Stomach smooth muscle (tissue), 2 donors: ENCODE measurements around the gene SHC3.

Experiments used
- H3K27ac ChIP-seq: one replicate; pipeline ENCODE4 v1.7.0; 2013; ENCODE audit warnings: mild to moderate bottlenecking, low read length, inconsistent platforms
- H3K27me3 ChIP-seq, 2 donors: one replicate each; pipeline ENCODE4 v1.7.0; 2013; ENCODE audit warnings: low read length in 2 of 2; ENCODE audit not compliant: insufficient read depth in 2 of 2, control insufficient read depth in 1 of 2
- H3K36me3 ChIP-seq, 2 donors: one replicate each; pipeline ENCODE4 v1.7.0; 2013; ENCODE audit warnings: low read length in 2 of 2; ENCODE audit not compliant: control insufficient read depth in 2 of 2, insufficient read depth in 2 of 2
- H3K4me1 ChIP-seq: one replicate; pipeline ENCODE4 v1.7.0; 2013; ENCODE audit warnings: low read length; ENCODE audit not compliant: control insufficient read depth, insufficient read depth
- H3K4me3 ChIP-seq, 2 donors: one replicate each; pipeline ENCODE4 v1.7.0; 2013; ENCODE audit warnings: low read length in 2 of 2
- H3K9ac ChIP-seq, 2 donors: one replicate each; pipeline ENCODE4 v1.7.0; 2013; ENCODE audit warnings: low read length in 2 of 2, mild to moderate bottlenecking in 1 of 2
- H3K9me3 ChIP-seq, 2 donors: one replicate each; pipeline ENCODE4 v1.7.0; 2013; ENCODE audit warnings: low read length in 2 of 2; ENCODE audit not compliant: control insufficient read depth in 2 of 2
- donor health status: healthy.
- donor health status: Pancreatic carcinoma.

Gene SHC3

DNA sequence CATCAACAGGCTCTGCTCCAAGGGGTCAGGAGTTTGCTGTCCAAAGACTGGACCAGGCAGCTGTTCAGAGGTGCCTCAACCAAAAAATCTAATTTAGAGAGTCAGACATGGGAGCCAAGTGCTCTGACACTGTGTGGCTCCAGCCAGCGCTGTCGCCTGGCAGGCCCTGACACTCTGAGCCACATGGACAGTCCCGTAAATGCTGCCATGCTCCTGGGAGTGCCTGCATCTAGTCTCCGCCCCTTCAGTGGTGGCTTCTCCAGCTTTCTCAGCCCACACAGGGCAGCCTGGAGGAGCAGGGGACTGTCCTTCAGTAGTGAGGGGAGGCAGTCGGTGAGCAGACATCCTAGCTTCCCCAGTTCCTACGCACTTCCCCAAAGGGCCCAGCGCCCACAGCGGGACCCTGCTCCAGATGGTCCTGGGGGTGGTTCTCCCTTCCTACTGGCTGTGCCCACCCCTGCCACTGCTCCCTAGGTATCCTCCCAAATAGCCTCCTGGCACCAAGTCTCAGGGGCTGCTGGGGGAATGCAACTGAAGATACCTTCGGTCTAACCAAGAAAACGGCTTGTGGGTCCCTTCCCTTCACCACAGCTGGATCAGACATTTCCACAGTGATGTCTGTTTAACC, 72.3 kb downstream of the SHC3 start:
- H3K4me3 ChIP-seq = no peak overlapping the region
- H3K9me3 ChIP-seq = no peaks in the 10 kb centered on the region
- H3K36me3 ChIP-seq = no peaks in the 10 kb centered on the region
- no peak overlapping the region for H3K9ac ChIP-seq
- H3K27ac ChIP-seq = no peak overlapping the region
- H3K4me1 ChIP-seq = no peaks in the 10 kb centered on the region
- no peaks in the 10 kb centered on the region for H3K27me3 ChIP-seq

DNA sequence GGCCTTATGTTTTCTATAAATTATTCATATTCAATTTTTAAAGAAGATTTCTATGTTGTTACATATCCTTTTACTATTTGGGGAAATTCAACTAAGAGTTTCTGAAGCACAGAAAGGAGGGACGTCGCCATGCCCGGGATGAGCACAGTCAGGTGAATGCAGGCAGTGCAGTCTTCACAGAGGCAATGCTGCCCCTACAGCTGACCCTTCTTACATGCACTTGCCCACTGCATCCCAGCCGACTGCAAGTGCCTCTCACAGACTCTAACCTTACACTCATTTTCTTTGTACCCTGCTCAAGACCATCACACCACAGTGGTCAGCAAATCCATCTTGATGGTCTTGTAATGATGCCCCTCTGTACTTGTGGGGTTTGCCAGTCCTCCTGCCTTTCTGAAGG, 73.8 kb downstream of the SHC3 start:
- H3K4me3 ChIP-seq = no peak overlapping the region
- H3K9ac ChIP-seq = no peak overlapping the region
- H3K36me3 ChIP-seq = no peaks in the 10 kb centered on the region
- H3K4me1 ChIP-seq = no peaks in the 10 kb centered on the region
- H3K27me3 ChIP-seq = no peaks in the 10 kb centered on the region
- H3K27ac ChIP-seq = no peak overlapping the region
- H3K9me3 ChIP-seq = no peaks in the 10 kb centered on the region

DNA sequence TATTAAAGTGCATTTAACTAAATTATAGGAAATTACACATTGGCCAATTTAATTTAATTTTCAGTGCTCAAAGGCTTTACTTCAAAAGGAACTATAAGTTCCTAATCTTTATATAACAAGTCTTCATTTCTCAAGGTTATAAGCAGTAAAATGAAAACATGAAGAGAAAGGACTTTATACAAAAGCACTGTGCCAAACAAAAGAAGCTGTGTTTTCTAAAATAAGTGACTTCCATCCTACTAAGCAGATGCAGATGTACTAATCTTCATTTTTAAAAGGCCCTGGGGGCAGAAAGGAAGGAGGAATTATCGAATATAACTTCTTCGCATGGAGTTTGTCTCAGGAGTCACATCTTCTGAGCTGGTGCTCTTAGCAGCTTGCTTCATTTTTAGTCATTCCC, 81.4 kb downstream of the SHC3 start:
- no peak overlapping the region for H3K9ac ChIP-seq

DNA sequence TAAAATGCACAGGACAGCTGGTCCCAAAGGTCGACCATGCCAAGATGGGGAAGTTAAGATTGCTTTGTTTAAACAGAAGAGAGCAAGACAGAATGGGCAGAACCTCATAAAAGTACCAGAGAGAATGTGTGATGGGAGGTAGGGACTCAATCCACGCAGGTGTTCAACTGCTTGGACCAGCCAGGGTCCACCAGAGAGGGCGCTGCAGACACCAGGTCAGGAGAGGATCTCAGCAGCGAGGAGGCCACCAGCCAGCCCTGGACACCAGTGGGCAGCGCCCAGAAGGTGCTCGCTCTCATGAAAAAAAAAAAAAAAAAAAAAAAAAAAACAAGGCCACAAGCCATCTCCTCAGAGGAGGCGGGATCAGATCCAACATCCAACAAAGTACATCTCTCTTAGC, 81.8 kb downstream of the SHC3 start:
- Histone ChIP-seq H3K9me3 (no peaks in the 10 kb centered on the region), H3K36me3 (no peaks in the 10 kb centered on the region), H3K27me3 (peaks cover 0 to 2% of the 10 kb centered on the region in 2 donors), H3K27ac (no peak overlapping the region), H3K4me1 (no peaks in the 10 kb centered on the region), H3K9ac (no peak overlapping the region), H3K4me3 (no peak overlapping the region)

More for the DNA sequence above, 81.4 kb downstream of the SHC3 start:
- H3K27me3 ChIP-seq = peaks cover 0 to 2% of the 10 kb centered on the region in 2 donors
- no peaks in the 10 kb centered on the region for H3K4me1 ChIP-seq
- no peak overlapping the region for H3K27ac ChIP-seq
- H3K36me3 ChIP-seq = no peaks in the 10 kb centered on the region
- no peaks in the 10 kb centered on the region for H3K9me3 ChIP-seq
- no peak overlapping the region for H3K4me3 ChIP-seq

DNA sequence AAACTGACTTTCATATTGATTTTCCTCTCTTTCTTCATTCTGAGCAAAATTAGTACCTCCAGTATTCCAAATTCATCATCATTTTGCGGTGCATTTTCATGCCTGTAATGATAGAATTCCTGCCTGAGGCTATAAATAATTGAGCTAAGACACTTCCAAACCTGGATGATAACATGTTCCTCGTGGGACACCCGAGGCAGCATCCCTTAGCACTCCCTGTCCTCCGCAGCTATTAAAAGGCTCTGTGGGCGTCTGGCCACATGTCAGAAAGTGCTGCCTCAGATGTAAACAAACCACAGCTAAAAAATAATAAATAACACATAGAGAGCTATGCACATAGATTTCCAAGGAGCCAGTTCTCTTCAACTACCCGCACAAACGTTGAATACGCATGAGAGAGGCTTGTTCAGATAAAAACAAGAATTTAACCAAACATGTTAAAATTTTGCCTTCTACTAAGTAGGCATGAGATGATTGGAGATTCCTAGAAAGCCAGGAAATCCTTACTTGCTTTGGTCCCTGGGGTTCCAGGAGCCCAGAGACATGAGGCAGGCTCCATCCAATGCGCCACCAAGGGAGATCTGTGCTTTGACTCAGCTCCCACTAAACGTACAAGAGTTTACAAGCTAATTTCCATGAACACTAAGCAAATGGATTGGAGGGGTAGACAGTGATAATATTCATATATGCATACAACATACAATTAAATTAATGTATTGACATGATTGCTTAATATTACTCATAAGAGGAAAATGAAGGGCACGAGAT, 82.7 kb downstream of the SHC3 start:
- Histone ChIP-seq H3K27ac (no peak overlapping the region), H3K27me3 (peaks cover 0 to 2% of the 10 kb centered on the region in 2 donors), H3K9ac (no peak overlapping the region), H3K36me3 (no peaks in the 10 kb centered on the region), H3K9me3 (no peaks in the 10 kb centered on the region), H3K4me1 (no peaks in the 10 kb centered on the region), H3K4me3 (no peak overlapping the region)

DNA sequence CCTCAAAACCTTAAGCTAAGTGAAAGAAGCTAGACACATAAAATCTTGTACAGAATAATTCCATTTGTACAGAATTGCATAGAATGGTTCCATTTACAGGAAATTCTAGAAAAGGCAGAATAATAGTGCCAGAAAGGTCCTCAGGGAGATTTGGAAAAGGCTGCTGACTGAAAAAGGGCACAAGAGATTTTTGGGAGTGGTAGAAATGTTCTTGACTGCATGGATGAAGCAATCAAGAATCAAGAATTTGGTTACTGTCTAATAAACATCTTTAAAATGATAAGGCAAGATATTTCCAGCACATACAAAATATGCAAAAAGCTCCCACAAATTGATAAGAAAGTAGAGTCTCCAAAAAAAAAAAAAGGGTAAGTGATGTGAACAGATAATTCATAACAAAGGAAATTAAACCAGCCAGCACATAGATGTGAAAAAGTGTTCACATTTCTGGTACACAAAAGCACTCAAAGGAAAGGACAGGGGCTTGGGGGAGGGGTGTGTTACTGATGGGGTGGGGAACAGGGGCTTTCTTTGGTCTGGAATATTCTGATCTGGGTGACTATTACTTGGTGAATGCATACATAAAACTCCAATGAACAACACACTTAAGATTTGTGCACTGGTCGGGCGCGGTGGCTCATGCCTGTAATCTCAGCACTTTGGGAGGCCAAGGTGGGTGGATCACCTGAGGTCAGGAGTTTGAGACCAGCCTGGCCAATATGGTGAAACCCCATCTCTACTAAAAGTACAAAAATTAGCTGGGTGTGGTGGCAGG, 85.2 kb downstream of the SHC3 start:
- Histone ChIP-seq H3K36me3 (no peaks in the 10 kb centered on the region), H3K9me3 (no peaks in the 10 kb centered on the region), H3K9ac (no peak overlapping the region), H3K27me3 (peaks cover 0 to 2% of the 10 kb centered on the region in 2 donors), H3K27ac (no peak overlapping the region), H3K4me3 (no peak overlapping the region), H3K4me1 (no peaks in the 10 kb centered on the region)

DNA sequence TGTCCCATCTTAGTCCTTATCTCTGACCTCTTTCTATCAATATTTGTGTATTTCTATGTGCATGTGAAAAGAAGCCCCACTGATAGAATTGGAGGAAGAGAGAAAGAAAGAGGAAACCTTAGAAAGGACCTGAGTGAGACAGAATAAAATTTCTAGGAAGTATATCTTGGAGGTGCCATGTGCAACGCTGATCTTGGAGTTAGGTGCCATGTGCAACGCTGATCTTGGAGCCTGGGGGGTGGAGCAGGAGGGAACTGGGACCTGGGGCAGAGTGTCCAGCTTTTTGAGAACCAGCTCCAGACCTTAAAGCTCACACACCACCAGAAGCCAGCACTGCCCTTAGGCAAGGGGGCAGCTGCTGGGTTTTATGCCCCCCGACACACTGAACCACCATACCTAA, 89.4 kb downstream of the SHC3 start:
- no peaks in the 10 kb centered on the region for H3K27me3 ChIP-seq
- no peak overlapping the region for H3K4me3 ChIP-seq
- no peak overlapping the region for H3K27ac ChIP-seq
- no peaks in the 10 kb centered on the region for H3K4me1 ChIP-seq
- H3K36me3 ChIP-seq = no peaks in the 10 kb centered on the region
- H3K9me3 ChIP-seq = no peaks in the 10 kb centered on the region
- H3K9ac ChIP-seq = no peak overlapping the region

DNA sequence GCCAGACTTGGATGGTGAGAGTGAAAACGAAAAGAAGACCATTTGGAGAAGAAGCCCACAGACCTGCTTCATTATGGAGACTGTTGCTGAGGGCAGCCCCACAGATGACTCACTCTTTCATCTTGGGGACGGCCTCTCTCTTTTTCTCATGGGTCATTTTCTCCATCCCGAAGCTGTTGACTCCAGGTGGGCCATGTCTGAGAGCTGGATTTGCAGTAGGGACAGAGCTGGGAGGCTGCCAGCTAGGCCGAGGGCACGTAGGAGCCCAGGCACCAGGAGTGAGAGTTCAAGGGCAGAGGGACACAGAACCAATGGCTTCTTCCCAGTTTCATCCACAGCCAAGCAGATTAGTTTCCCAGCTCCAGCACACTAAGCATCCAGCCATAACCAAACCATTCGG, 95.0 kb downstream of the SHC3 start:
- H3K9me3 ChIP-seq = no peaks in the 10 kb centered on the region
- no peak overlapping the region for H3K4me3 ChIP-seq
- no peak overlapping the region for H3K27ac ChIP-seq
- H3K4me1 ChIP-seq = peaks cover under 1% of the 10 kb centered on the region
- H3K36me3 ChIP-seq = no peaks in the 10 kb centered on the region
- H3K27me3 ChIP-seq = peaks cover 0 to 3% of the 10 kb centered on the region in 2 donors
- H3K9ac ChIP-seq = no peak overlapping the region

DNA sequence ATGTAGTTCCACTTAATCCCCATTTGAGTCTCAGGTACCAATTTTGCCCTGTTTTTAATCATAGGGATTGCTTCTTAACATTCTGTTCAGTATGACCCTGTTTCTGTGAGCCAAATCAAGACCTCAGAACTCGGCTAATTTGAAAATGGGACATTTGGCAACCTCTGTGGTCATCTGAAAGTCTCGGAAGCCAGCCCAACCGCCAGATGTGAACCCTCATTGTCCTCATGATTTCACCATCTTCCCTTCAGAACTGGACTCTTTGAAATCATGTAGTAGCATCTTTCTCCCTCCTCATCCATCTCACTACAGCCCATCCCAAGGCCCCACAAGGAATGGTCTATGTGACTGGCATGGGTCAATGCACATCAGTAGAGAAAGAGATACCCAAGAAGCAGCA, 98.4 kb downstream of the SHC3 start:
- H3K4me3 ChIP-seq = no peak overlapping the region
- no peak overlapping the region for H3K9ac ChIP-seq
- H3K9me3 ChIP-seq = no peaks in the 10 kb centered on the region
- no peaks in the 10 kb centered on the region for H3K36me3 ChIP-seq
- H3K27me3 ChIP-seq = peaks cover 0 to 6% of the 10 kb centered on the region in 2 donors
- peaks cover 3% of the 10 kb centered on the region for H3K4me1 ChIP-seq
- no peak overlapping the region for H3K27ac ChIP-seq

DNA sequence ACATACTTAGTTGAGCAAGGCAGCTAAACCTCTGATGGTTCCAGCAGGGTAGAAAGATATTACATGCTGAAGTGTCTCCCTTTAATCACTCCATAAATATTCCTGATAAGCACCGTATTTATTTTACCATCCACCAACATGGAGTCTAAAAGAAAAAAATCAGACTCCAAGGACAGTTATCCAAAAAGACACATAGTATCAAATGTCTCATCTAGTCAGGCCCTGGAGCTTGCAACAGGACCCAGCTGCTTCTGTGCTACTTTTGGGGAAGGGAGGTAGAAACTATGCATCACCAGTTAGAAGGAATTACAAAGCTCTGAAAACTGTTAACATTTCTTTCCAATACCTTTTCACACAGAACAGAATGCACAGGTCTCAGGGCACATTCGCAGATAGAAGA, 99.2 kb downstream of the SHC3 start:
- H3K9ac ChIP-seq = no peak overlapping the region
- H3K9me3 ChIP-seq = no peaks in the 10 kb centered on the region
- H3K36me3 ChIP-seq = no peaks in the 10 kb centered on the region
- peaks cover 3% of the 10 kb centered on the region for H3K4me1 ChIP-seq
- H3K4me3 ChIP-seq = no peak overlapping the region
- peaks cover 0 to 6% of the 10 kb centered on the region in 2 donors for H3K27me3 ChIP-seq
- no peak overlapping the region for H3K27ac ChIP-seq
